GM19372 (cell line): ENCODE data around the gene ZCCHC14.
"Not testable (repeated sequence)": the region's sequence is repeated elsewhere in the genome, so short reads cannot be mapped to it uniquely, and the experiment has no call there.

ENCODE experiments used
- ATAC-seq: cut with Tn5 transposase; IDR thresholded peaks from one replicate; pipeline ENCODE4 v1.9.1; 2021; ENCODE audit warnings: mild to moderate bottlenecking, low read depth, moderate library complexity; ENCODE audit not compliant: unreplicated experiment

The ZCCHC14 gene

GRCh38 chr16:87391324-87391949, 101.4 kb downstream of the ZCCHC14 start:
- no peak for ATAC-seq

GRCh38 chr16:87390641-87391323, 102.0 kb downstream of the ZCCHC14 start:
- no peak for ATAC-seq

GRCh38 chr16:87389914-87390313, 102.9 kb downstream of the ZCCHC14 start:
- ATAC-seq: not testable (repeated sequence)

- ATAC-seq: no peak
These were observed 103.6 kb downstream of the ZCCHC14 start for GRCh38 chr16:87389245-87389644.

GRCh38 chr16:87388818-87389134, 104.0 kb downstream of the ZCCHC14 start:
- no peak for ATAC-seq

- ATAC-seq: peak; percentile 38
These were observed 104.6 kb downstream of the ZCCHC14 start for GRCh38 chr16:87387942-87388817.

- ATAC-seq: not testable (repeated sequence)
These were observed 108.0 kb downstream of the ZCCHC14 start for GRCh38 chr16:87384875-87385167.

- peak; percentile 1 for ATAC-seq
These were observed 108.5 kb downstream of the ZCCHC14 start for GRCh38 chr16:87384162-87384874.

- ATAC-seq: peak; percentile 52
These were observed 109.2 kb downstream of the ZCCHC14 start, which contains the start of gene FBXO31 for GRCh38 chr16:87383505-87384161. Gene FBXO31 (minus strand): TSS chr16:87383776. CDS start chr16:87383744, 32 bp downstream.

- no peak for ATAC-seq
These were observed 110.6 kb downstream of the ZCCHC14 start for GRCh38 chr16:87382023-87382785.

GRCh38 chr16:87380881-87381280, 111.9 kb downstream of the ZCCHC14 start:
- ATAC-seq: no peak

- no peak for ATAC-seq
These were observed 112.4 kb downstream of the ZCCHC14 start for GRCh38 chr16:87380403-87380802.

- ATAC-seq: not testable (repeated sequence)
These were observed 113.5 kb downstream of the ZCCHC14 start for GRCh38 chr16:87379312-87379752.

- no peak for ATAC-seq
These were observed 116.2 kb downstream of the ZCCHC14 start for GRCh38 chr16:87376660-87377059.

- ATAC-seq: no peak
These were observed 117.2 kb downstream of the ZCCHC14 start for GRCh38 chr16:87375426-87376135.

- no peak for ATAC-seq
These were observed 118.5 kb downstream of the ZCCHC14 start for GRCh38 chr16:87374313-87374712.

GRCh38 chr16:87372305-87372704, 120.5 kb downstream of the ZCCHC14 start:
- no peak for ATAC-seq

- ATAC-seq: no peak
These were observed 121.5 kb downstream of the ZCCHC14 start for GRCh38 chr16:87371261-87371866.
